Lower leg skin (tissue), 3 donors: ENCODE data around the gene ALG1L2.
"Not testable (repeated sequence)": the region's sequence is repeated elsewhere in the genome, so short reads cannot be mapped to it uniquely, and the experiment has no call there.

Experiments used
- POLR2A ChIP-seq, 2 donors: fragments of 450-650 bp; IDR thresholded peaks; one replicate each; pipeline ENCODE4 v1.6.1; 2016 to 2017; ENCODE audit warnings: antibody characterized with exemption in 2 of 2, mild to moderate bottlenecking in 1 of 2, moderate library complexity in 1 of 2
- TF ChIP-seq, protein P1 (sequence below), 3 donors: fragments of 450-650 bp; IDR thresholded peaks; one replicate each; pipeline ENCODE4 v1.5.1; 2016; ENCODE audit warnings: antibody characterized with exemption in 3 of 3, mild to moderate bottlenecking in 3 of 3, moderate library complexity in 2 of 3

- TF ChIP-seq, protein P1, sequence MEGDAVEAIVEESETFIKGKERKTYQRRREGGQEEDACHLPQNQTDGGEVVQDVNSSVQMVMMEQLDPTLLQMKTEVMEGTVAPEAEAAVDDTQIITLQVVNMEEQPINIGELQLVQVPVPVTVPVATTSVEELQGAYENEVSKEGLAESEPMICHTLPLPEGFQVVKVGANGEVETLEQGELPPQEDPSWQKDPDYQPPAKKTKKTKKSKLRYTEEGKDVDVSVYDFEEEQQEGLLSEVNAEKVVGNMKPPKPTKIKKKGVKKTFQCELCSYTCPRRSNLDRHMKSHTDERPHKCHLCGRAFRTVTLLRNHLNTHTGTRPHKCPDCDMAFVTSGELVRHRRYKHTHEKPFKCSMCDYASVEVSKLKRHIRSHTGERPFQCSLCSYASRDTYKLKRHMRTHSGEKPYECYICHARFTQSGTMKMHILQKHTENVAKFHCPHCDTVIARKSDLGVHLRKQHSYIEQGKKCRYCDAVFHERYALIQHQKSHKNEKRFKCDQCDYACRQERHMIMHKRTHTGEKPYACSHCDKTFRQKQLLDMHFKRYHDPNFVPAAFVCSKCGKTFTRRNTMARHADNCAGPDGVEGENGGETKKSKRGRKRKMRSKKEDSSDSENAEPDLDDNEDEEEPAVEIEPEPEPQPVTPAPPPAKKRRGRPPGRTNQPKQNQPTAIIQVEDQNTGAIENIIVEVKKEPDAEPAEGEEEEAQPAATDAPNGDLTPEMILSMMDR (IDR thresholded peaks at IDR 0.05), result not testable (repeated sequence)
- TF ChIP-seq POLR2A (IDR thresholded peaks at IDR 0.05), result not testable (repeated sequence)
Measured at GRCh38 chr3:130120291-130120690, 38.7 kb downstream of the ALG1L2 start.
